ENCODE measurements around the gene EIF3J. TPM values are rescaled to one million over a fixed set of nuclear protein-coding genes. Genes with fewer than 3 reads are reported as not detected.

The EIF3J gene
- polyA plus RNA-seq, 2 of the 4 experiments (the other 2 are of a cell fraction): 90.6 to 114 TPM

GRCh38 chr15:44606740-44607139, 69.8 kb downstream of the EIF3J start:
- DNase-seq (ENCODE audit: low read depth in 1 of 2, low spot score in 1 of 2) (no peak), FAIRE-seq (no peak), ATAC-seq (no peak)
- TF ChIP-seq ZFP36 (IDR thresholded peaks at IDR 0.05; ENCODE audit: borderline replicate concordance, partially characterized antibody): no peak
- no peak for TF ChIP-seq RNF2 (IDR thresholded peaks at IDR 0.05; ENCODE audit: borderline replicate concordance, low read depth)
- no peak for TF ChIP-seq CEBPB (IDR thresholded peaks at IDR 0.05)
- no peak for TF ChIP-seq RAD21 (conservative IDR thresholded peaks at IDR 0.05 in 1 of 2, IDR thresholded peaks at IDR 0.05 in 1 of 2)
- TF ChIP-seq MAX (IDR thresholded peaks at IDR 0.05): no peak
- no peak for TF ChIP-seq ZC3H11A (IDR thresholded peaks at IDR 0.05)
- no peak for TF ChIP-seq GATA3 (IDR thresholded peaks at IDR 0.05; ENCODE audit: borderline replicate concordance)
- no peak for TF ChIP-seq FOSB (CRISPR knock-in tag; IDR thresholded peaks at IDR 0.05)
- TF ChIP-seq, protein P1, sequence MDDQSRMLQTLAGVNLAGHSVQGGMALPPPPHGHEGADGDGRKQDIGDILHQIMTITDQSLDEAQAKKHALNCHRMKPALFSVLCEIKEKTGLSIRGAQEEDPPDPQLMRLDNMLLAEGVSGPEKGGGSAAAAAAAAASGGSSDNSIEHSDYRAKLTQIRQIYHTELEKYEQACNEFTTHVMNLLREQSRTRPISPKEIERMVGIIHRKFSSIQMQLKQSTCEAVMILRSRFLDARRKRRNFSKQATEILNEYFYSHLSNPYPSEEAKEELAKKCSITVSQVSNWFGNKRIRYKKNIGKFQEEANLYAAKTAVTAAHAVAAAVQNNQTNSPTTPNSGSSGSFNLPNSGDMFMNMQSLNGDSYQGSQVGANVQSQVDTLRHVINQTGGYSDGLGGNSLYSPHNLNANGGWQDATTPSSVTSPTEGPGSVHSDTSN (IDR thresholded peaks at IDR 0.05): no peak
- TF ChIP-seq TFCP2L1 (CRISPR knock-in tag; IDR thresholded peaks at IDR 0.05): no peak
- TF ChIP-seq KDM1A (IDR thresholded peaks at IDR 0.05; ENCODE audit: low read depth): no peak
- TF ChIP-seq POLR2AphosphoS2 (conservative IDR thresholded peaks at IDR 0.05; ENCODE audit: low read length): no peak
- no peak for TF ChIP-seq CHD4 (IDR thresholded peaks at IDR 0.05; ENCODE audit: borderline replicate concordance)
- CTCF ChIA-PET: no interaction called here
- Histone ChIP-seq H3K9me3 (no peaks in the 10 kb centered on the region), H3K4me1 (no peaks in the 10 kb centered on the region), H3K4me3 (no peak overlapping the region), H3K27ac (no peak overlapping the region), H3K4me2 (no peak overlapping the region)
- 87% methylated on average over 1 of the region's 1 CpG for WGBS (ENCODE audit: missing lambda C conversion rate)
- POLR2A ChIA-PET: no interaction called here

Other genes with a start within 250 kb of the EIF3J start
- 48.3 and 52.0 TPM in 2 replicates for gene GOLM2, start 248.4 kb upstream of the EIF3J start, polyA plus RNA-seq (2011; rRNA removed)
- gene GOLM2, start 248.4 kb upstream of the EIF3J start, polyA plus RNA-seq (2017; fragmentation: RNase III; extraction: RNeasy Plus Mini Kit Qiagen cat#74134 plus additional on column Dnase treatment): 34.7 to 41.1 TPM (median 35.4 TPM) in 3 replicates
- 36.4 and 50.1 TPM in 2 replicates for gene CTDSPL2, start 109.5 kb upstream of the EIF3J start, polyA plus RNA-seq (2011; rRNA removed)
- 15.4 to 18.4 TPM (median 17.1 TPM) in 3 replicates for gene CTDSPL2, start 109.5 kb upstream of the EIF3J start, polyA plus RNA-seq (2017; fragmentation: RNase III; extraction: RNeasy Plus Mini Kit Qiagen cat#74134 plus additional on column Dnase treatment)
- 26.9 and 33.9 TPM in 2 replicates for gene SPG11, start 126.5 kb downstream of the EIF3J start, polyA plus RNA-seq (2011; rRNA removed)
- 7.6 to 9.7 TPM (median 8.3 TPM) in 3 replicates for gene SPG11, start 126.5 kb downstream of the EIF3J start, polyA plus RNA-seq (2017; fragmentation: RNase III; extraction: RNeasy Plus Mini Kit Qiagen cat#74134 plus additional on column Dnase treatment)
- 0.13 and 0.26 TPM in 2 replicates for gene PATL2, start 174.2 kb downstream of the EIF3J start, polyA plus RNA-seq (2011; rRNA removed)
- 0.12 to 0.13 TPM in 2 of 3 replicates, not detected in the other for gene PATL2, start 174.2 kb downstream of the EIF3J start, polyA plus RNA-seq (2017; fragmentation: RNase III; extraction: RNeasy Plus Mini Kit Qiagen cat#74134 plus additional on column Dnase treatment)
- 823 and 934 TPM in 2 replicates for gene B2M, start 174.4 kb downstream of the EIF3J start, polyA plus RNA-seq (2011; rRNA removed)
- 486 to 559 TPM (median 514 TPM) in 3 replicates for gene B2M, start 174.4 kb downstream of the EIF3J start, polyA plus RNA-seq (2017; fragmentation: RNase III; extraction: RNeasy Plus Mini Kit Qiagen cat#74134 plus additional on column Dnase treatment)
- gene TRIM69, start 199.4 kb downstream of the EIF3J start, polyA plus RNA-seq (2011; rRNA removed): 9.3 and 10.4 TPM in 2 replicates
- gene TRIM69, start 199.4 kb downstream of the EIF3J start, polyA plus RNA-seq (2017; fragmentation: RNase III; extraction: RNeasy Plus Mini Kit Qiagen cat#74134 plus additional on column Dnase treatment): 6.0 to 9.9 TPM (median 9.0 TPM) in 3 replicates

Measured in A549 (cell line).